Thymus (tissue), 11 donors: Measurements from ENCODE around the gene ANXA1. TPM values are rescaled to one million over a fixed set of nuclear protein-coding genes. Genes with fewer than 3 reads are reported as not detected.

ENCODE experiments used
- DNase-seq, 9 donors: peaks; one replicate each; pipeline ENCODE4 v3.0.0-alpha.2; 2013; ENCODE audit warnings: low spot score in 9 of 9, low read depth in 6 of 9, missing footprints in 1 of 9
- H3K27ac ChIP-seq, 2 donors: one replicate each; pipeline ENCODE4 v1.5.1; 2013; ENCODE audit warnings: control low read depth in 1 of 2, low read depth in 1 of 2, low read length in 1 of 2, mild to moderate bottlenecking in 1 of 2, moderate library complexity in 1 of 2
- H3K27me3 ChIP-seq, 2 donors: one replicate each; pipeline ENCODE4 v1.5.1; 2013; ENCODE audit warnings: low read length in 1 of 2; ENCODE audit not compliant: control insufficient read depth in 2 of 2, insufficient read depth in 1 of 2
- H3K36me3 ChIP-seq, 2 donors: one replicate each; pipeline ENCODE4 v1.5.1; 2013; ENCODE audit warnings: low read length in 1 of 2, mild to moderate bottlenecking in 1 of 2, moderate library complexity in 1 of 2; ENCODE audit not compliant: control insufficient read depth in 2 of 2, insufficient read depth in 2 of 2
- H3K4me1 ChIP-seq, 2 donors: one replicate each; pipeline ENCODE4 v1.5.1; 2013; ENCODE audit warnings: low read length in 2 of 2; ENCODE audit not compliant: control insufficient read depth in 2 of 2, insufficient read depth in 2 of 2
- H3K4me3 ChIP-seq, 2 donors: one replicate each; pipeline ENCODE4 v1.5.1; 2013; ENCODE audit warnings: low read length in 2 of 2, control low read depth in 1 of 2, mild to moderate bottlenecking in 1 of 2
- H3K9me3 ChIP-seq, 2 donors: one replicate each; pipeline ENCODE4 v1.5.1; 2013; ENCODE audit warnings: low read length in 1 of 2, mild to moderate bottlenecking in 1 of 2; ENCODE audit not compliant: control insufficient read depth in 2 of 2, insufficient read depth in 1 of 2
- WGBS: extraction: QIAGEN DNeasy Blood & Tissue Kit; methylation state at CpG from one replicate; pipeline ENCODE4 v1.1.7; 2013; 5-methylcytosine and 5-hydroxymethylcytosine counted together
- polyA plus RNA-seq: library from polyadenylated mRNA; stranded (reverse); fragments of 200-250 nt; gene quantifications from one replicate; pipeline ENCODE4 v1.2.3, GENCODE V29; 2013
- total RNA-seq: library from RNA; stranded (reverse); fragments of 120-200 nt; gene quantifications from one replicate; pipeline ENCODE4 v1.2.4, GENCODE V29; 2013
- donor health status: healthy.

Gene ANXA1
- total and polyA plus RNA-seq, 2 donors: 111 to 316 TPM

- H3K36me3 ChIP-seq: no peaks in the 10 kb centered on the region
- H3K27ac ChIP-seq: no peak overlapping the region
- H3K4me3 ChIP-seq: no peak overlapping the region
- H3K4me1 ChIP-seq: peaks cover 0 to 2% of the 10 kb centered on the region in 2 donors
- H3K9me3 ChIP-seq: no peaks in the 10 kb centered on the region
- no peaks in the 10 kb centered on the region for H3K27me3 ChIP-seq
- WGBS: 97% methylated on average over 3 of the region's 3 CpGs
- DNase-seq: no peak
Measured at GRCh38 chr9:73148447-73148937, 3.2 kb upstream of the ANXA1 start.

DNA sequence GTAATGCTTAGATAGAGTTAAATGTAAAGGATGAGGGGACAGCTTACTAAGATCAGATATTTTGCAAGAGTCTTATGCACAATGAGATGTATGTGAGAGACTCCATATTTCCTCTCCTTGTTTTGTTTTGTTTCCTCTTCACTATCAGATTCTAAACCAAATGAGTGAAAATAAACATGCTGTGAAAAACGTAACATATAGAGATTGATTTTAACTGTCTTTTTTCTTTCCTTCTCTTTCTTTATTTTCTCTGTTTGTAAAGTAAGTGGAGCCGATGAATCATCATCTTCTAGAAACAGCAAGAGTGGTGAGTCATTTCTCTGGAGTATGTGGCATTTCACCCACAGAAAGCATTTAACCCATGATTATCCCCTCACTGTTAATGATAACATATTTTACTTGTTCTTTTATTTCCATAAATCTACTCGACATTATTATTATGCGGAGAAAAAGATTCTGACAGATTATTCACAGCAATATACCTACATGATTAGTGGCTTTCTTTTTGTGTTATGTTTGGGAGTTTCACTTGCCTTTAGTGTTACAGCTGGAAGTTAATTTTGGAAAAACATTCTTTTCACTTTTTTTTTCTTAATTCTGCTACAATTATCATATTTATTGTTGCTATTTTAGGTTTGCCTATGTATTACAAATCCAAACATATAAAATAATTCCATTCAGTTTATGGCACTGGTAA is 2.1 kb upstream of the ANXA1 start:
- peak in 1 of 9 donors; percentile 45 for DNase-seq
- Histone ChIP-seq H3K36me3 (no peaks in the 10 kb centered on the region), H3K9me3 (no peaks in the 10 kb centered on the region), H3K27me3 (no peaks in the 10 kb centered on the region), H3K4me1 (peaks cover 7 to 12% of the 10 kb centered on the region in 2 donors), H3K27ac (peak overlapping the region in 1 of 2 donors; percentile 64), H3K4me3 (no peak overlapping the region)
- WGBS: 34% methylated on average over 4 of the region's 4 CpGs

- no peaks in the 10 kb centered on the region for H3K9me3 ChIP-seq
- peak overlapping the region; percentile 6 to 33 for H3K4me3 ChIP-seq
- DNase-seq: no peak
- peaks cover 9 to 15% of the 10 kb centered on the region in 2 donors for H3K4me1 ChIP-seq
- H3K27me3 ChIP-seq: no peaks in the 10 kb centered on the region
- H3K27ac ChIP-seq: peak overlapping the region in 1 of 2 donors; percentile 65
- H3K36me3 ChIP-seq: no peaks in the 10 kb centered on the region
Measured at GRCh38 chr9:73152543-73152844, 829 bp downstream of the ANXA1 start.

DNA sequence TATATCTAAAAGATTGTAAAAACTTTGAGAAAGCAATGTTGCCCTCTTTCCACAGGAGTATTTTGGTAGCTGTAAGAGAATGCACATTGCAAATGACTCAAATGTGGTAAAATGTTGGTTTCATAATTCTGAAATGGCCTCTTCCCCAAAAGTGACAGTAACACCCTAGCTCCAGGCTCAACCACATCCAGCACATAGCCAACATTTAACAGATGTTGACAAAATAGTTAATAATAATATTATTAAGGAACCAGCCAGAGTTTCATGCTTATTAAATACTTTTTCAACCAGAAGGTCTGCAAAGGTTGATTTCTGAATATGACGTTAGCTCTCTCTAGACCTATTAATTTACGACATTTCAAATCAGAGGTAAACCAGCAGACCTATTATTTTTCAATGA is 1.3 kb downstream of the ANXA1 start:
- peak overlapping the region in 1 of 2 donors; percentile 58 for H3K27ac ChIP-seq
- peak in 1 of 9 donors; percentile 28 for DNase-seq
- H3K27me3 ChIP-seq: no peaks in the 10 kb centered on the region
- no peaks in the 10 kb centered on the region for H3K36me3 ChIP-seq
- WGBS: 73% methylated on average over 2 of the region's 2 CpGs
- H3K4me1 ChIP-seq: peaks cover 9 to 15% of the 10 kb centered on the region in 2 donors
- H3K4me3 ChIP-seq: peak overlapping the region in 1 of 2 donors; percentile 2
- no peaks in the 10 kb centered on the region for H3K9me3 ChIP-seq

DNA sequence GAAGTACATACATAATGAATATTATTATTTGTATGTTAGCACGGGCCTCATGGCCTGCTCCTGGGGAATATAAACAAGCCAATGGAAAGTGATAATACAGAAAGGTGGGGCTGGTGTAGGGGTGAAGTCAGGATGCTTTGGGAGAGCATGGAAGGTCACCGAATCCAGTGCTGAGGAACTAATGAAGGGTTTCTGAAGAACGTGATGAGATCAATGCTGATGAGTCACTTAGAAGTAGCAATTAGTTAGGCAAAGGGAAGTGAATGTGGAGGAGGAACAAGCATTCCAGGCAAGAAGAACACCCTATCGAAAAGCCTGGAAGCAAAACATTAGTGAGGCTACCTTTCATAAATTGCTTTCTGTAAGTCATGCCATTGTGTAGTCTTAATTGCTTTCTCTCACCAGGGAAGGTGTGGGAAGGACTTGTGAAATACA is 2.1 kb downstream of the ANXA1 start:
- no peak overlapping the region for H3K27ac ChIP-seq
- 85% methylated on average over 4 of the region's 4 CpGs for WGBS

DNA sequence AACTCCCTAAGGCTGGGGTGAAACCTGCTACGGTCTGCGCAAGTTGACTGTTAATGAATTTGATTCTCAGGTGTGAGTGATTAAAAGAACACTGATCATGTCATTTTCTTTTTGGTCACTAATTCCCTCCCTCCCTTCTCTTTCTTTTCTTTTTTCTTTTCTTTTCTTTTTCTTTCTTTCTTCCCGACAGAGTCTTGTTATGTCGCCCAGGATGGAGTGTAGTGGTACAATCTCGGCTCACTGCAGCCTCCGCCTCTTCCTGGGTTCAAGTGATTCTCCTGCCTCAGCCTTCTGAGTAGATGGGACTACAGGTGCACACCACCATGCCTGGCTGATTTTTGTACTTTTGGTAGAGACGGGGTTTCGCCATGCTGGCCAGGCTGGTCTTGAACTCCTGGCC is 2.6 kb downstream of the ANXA1 start:
- 83% methylated on average over 8 of the region's 8 CpGs for WGBS
- H3K4me3 ChIP-seq: no peak overlapping the region
- no peaks in the 10 kb centered on the region for H3K27me3 ChIP-seq
- no peaks in the 10 kb centered on the region for H3K36me3 ChIP-seq
- H3K4me1 ChIP-seq: peaks cover 9 to 15% of the 10 kb centered on the region in 2 donors
- H3K27ac ChIP-seq: peak overlapping the region in 1 of 2 donors; percentile 51
- DNase-seq: no peak
- H3K9me3 ChIP-seq: no peaks in the 10 kb centered on the region

More for the DNA sequence above, 2.1 kb downstream of the ANXA1 start:
- H3K36me3 ChIP-seq: no peaks in the 10 kb centered on the region
- no peaks in the 10 kb centered on the region for H3K27me3 ChIP-seq
- H3K9me3 ChIP-seq: no peaks in the 10 kb centered on the region
- H3K4me3 ChIP-seq: no peak overlapping the region
- H3K4me1 ChIP-seq: peaks cover 9 to 15% of the 10 kb centered on the region in 2 donors
- no peak for DNase-seq

DNA sequence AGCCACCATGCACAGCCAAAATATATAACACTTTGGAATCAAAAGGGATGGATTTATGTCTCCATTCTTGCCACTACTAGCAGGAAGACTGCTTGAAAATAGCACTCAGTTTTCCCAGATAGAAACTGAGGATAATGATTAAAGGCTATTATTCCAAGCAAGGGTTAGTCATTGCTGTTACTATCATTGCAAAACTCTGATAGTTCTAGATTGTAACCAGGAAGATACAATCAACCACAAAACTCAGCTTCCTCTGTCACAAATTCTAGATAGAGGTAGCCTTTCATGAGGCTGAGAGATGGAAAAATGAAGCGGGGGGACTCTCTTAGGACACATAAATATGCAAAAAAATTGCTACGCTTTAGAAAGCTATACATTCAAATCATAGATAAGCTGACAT is 3.1 kb downstream of the ANXA1 start:
- H3K27ac ChIP-seq: peak overlapping the region in 1 of 2 donors; percentile 51
- H3K9me3 ChIP-seq: no peaks in the 10 kb centered on the region
- peak in 3 of 9 donors; percentile 29 to 59 (median 38) for DNase-seq
- H3K4me1 ChIP-seq: peaks cover 9 to 15% of the 10 kb centered on the region in 2 donors
- H3K36me3 ChIP-seq: no peaks in the 10 kb centered on the region
- no peaks in the 10 kb centered on the region for H3K27me3 ChIP-seq
- H3K4me3 ChIP-seq: no peak overlapping the region
- 8% methylated on average over 2 of the region's 2 CpGs for WGBS

GRCh38 chr9:73155377-73155776 is 3.7 kb downstream of the ANXA1 start:
- Histone ChIP-seq H3K9me3 (no peaks in the 10 kb centered on the region), H3K4me3 (no peak overlapping the region), H3K27me3 (no peaks in the 10 kb centered on the region), H3K4me1 (peaks cover 9 to 15% of the 10 kb centered on the region in 2 donors), H3K36me3 (no peaks in the 10 kb centered on the region), H3K27ac (peak overlapping the region in 1 of 2 donors; percentile 34)
- DNase-seq: peak in 2 of 9 donors; percentile 29 to 56
- 10% methylated on average over 3 of the region's 3 CpGs for WGBS

DNA sequence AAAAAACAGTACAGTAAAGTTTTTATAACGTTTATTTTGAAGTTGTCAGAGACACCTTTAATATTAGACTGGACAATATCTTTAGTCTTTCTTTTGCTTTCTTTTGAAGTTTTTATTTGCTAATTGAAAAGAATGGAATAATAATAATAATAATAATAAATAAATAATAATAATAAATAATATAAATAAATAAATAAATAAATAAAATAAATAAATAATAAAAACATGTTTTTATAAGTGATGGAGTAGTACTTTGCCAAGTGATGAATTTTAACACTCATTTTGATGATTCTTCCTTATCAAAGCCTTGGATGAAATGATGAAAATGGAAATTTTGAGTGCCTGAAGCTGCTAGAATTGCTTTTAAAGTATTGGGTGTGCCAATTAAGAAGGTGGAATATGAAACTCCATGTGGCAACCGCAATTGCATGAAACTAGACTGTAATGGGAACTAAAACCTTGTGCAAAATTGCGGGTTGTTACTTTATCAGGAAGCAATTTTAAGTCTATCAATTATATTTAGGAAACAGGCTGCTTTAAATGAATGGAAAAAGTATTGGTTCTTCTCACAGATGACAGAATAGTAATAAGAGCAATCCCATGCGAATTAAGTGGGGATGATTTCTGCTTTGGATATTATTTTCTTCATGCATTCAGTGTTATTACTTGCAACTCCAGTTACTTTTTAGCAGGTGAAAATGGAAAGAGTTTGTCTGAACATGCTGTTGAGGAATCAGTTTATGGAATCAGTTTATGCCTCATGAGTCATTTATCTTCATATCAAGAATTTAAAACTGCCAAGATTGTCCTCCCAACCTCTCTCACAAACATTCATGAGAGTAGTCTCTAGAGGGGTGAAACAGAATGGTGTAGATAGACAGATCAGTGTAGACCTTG is 4.6 kb downstream of the ANXA1 start:
- Histone ChIP-seq H3K4me3 (no peak overlapping the region), H3K27ac (peak overlapping the region in 1 of 2 donors; percentile 39), H3K9me3 (no peaks in the 10 kb centered on the region), H3K27me3 (no peaks in the 10 kb centered on the region), H3K4me1 (peaks cover 9 to 13% of the 10 kb centered on the region in 2 donors), H3K36me3 (peaks cover 0 to 4% of the 10 kb centered on the region in 2 donors)
- WGBS: 64% methylated on average over 4 of the region's 4 CpGs
- peak in 1 of 9 donors; percentile 17 for DNase-seq
